GM03348 (cell line): ENCODE data around the gene DIS3L2.
"Not testable (repeated sequence)": the region's sequence is repeated elsewhere in the genome, so short reads cannot be mapped to it uniquely, and the experiment has no call there.

Experiments
- DNase-seq: peaks from one replicate; pipeline ENCODE4 v3.0.0; 2012; ENCODE audit warnings: low spot score

DIS3L2 gene

GRCh38 chr2:232009639-232010274 lies 48.2 kb downstream of the DIS3L2 start:
- DNase-seq = no peak

GRCh38 chr2:232013701-232014353 lies 52.3 kb downstream of the DIS3L2 start:
- DNase-seq = peak; percentile 80

- no peak for DNase-seq
These were observed 53.2 kb downstream of the DIS3L2 start for GRCh38 chr2:232014681-232015080.

- DNase-seq = no peak
These were observed 56.7 kb downstream of the DIS3L2 start for GRCh38 chr2:232018181-232018580.

GRCh38 chr2:232022718-232023117 lies 61.2 kb downstream of the DIS3L2 start:
- DNase-seq = no peak

GRCh38 chr2:232023426-232023825 lies 61.9 kb downstream of the DIS3L2 start:
- no peak for DNase-seq

DNA sequence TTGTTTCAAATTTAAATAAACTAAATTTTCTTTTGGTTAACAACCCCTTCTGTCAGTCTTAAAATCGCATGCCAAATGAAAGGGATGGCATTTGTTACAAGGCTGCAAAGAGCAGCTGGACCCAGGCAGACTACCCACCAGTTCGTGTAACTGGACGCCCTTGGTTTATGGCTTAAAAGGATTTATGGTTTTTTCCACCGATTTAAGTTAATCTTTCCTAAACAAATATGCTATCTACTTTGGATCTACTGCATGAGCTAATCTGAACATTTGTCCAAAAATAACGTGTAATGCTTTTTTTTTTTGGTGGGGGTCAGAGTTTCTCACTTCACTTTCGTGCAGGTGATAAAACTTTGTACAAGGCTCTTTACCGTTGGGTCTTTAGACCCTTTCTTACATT lies 62.9 kb downstream of the DIS3L2 start:
- no peak for DNase-seq

DNA sequence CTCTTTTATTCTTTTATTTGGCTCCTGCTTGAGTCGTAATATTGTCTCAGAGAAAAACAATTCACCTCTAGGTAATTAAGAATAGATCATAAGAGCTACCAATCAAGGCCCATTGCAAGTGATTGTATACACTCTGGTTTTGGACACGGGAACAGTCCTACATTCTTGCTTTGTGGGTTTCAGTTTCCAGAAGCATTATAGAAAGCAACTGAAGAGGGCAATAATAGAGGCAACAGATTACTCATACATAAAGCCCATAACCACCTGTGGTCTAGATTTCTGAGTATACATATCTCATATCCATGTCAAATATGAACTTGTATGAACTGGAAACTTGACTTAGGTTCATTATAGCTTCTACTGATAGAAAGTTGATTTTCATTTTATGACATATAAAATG lies 65.4 kb downstream of the DIS3L2 start:
- no peak for DNase-seq

GRCh38 chr2:232027530-232027929 lies 66.0 kb downstream of the DIS3L2 start:
- no peak for DNase-seq

DNA sequence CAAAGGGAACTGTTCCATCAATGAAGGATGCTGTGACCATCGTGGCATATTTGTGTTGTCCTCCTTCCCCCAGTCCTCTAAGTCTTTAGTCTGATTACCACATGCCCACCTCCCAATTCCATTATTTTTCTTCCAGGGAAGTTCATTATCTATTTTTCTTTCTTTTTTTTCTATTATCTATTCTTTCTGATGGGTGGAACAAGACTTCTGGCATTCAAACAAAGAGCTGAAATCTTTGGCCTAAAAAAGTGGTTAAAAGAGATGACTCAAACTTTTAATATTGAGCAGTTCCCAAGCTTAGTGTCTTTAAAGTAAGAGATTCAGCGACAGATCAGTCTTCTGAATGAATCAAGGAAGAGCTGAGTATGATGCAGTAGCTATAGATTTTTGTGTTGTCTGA lies 66.6 kb downstream of the DIS3L2 start:
- DNase-seq = no peak

DNA sequence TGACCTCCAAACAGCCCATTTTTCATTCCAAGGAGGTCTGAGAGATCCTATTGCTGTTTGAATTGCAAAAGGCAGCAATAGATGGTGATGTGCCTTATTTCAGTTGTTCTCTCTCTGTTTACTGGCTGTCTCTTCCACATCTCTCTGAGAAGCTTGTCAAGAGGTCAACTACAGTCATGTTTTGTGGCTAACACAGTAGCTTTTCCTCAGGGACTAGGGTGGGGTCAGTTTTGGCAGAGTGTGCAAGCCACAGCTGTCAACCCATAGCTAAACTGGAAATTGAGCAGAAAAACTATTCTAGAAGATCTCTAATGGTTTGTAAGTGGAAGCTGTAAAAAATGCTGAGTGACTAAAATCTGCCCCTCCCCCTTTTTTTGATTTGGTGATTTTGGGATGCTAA lies 67.1 kb downstream of the DIS3L2 start:
- DNase-seq = peak; percentile 35

DNA sequence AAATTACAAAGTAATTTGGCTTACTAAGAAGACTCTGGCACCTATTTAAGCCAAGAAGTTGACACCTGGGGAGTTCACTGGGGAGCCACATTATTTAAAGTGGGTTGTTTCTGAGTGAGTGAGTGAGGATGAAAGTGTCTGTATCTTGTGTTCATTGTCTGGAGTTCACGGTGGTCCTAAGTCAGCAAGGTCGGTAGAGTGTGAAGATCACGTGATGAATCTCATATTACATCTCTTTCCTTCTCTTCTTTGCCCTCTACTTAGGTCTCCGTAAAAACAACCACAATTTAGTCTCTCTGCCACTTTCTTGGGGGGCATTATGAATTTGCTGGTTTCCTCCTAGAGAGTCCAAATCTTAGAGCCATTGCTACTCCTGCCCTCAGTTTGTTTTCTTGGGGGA lies 67.8 kb downstream of the DIS3L2 start:
- no peak for DNase-seq

DNA sequence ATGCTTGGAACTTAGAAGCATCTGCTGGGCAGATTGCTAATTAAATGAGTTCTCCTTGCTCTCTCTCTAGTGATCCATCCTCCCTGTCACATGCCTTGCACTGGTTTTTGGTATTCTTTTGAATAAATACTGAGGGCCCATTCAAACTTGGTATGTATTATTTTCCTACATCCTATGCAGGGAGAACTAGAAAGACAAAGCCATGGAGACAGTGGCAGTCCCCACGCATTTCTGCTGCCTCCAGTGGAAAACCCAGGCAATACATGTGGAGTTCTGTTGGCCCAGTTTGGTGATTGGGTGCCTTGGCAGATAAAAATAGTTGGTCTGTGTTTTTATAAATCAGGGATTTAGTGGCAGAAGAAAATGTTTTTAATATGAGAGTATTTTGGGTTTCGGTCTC lies 68.7 kb downstream of the DIS3L2 start:
- no peak for DNase-seq

GRCh38 chr2:232035292-232035691 lies 73.8 kb downstream of the DIS3L2 start:
- not testable (repeated sequence) for DNase-seq

DNA sequence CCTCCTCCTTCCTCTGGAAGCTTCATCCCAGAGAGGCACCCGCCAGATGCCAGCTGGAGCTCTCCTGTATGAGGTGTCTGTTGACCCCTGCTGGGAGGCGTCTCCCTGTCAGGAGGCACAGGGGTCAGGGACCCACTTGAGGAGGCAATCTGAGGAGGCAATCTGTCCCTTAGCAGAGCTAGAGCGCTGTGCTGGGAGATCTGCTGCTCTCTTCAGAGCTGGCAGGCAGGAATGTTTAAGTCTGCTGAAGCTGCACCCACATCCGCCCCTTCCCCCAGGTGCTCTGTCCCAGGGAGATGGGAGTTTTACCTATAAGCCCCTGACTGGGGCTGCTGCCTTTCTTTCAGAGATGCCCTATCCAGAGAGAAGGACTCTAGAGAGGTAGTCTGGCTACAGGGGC lies 75.4 kb downstream of the DIS3L2 start:
- DNase-seq = not testable (repeated sequence)

DNA sequence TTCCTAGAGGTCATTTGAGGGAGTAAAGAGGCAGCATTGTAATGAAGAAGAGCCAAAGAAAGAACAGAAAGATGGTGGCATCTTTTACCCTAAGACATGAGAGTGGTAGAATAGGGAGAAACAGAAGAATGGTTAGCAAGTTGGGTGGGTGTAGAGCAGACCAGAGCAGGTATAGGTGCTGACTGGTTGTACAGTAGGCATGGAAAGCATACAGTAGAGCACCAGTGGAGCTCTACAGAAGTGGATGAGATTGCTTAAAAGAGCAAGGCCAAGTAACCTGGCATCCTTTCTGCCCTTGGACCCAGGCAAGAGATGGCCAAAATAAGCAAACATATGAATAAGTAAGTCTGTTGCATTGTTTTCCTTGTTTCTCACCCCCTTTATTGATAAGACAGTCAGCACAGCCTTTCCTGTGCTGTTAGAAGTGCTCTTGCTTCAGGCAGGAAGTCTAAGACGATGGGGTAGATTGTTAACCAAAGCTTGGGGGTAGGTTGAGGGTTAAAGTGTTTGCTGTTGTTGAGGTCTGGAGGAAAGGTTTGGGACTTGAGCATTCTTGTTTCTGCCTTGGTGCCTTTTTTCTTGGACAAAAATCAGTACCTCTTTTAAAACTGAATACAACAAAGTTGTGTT lies 76.9 kb downstream of the DIS3L2 start:
- DNase-seq = no peak

- no peak for DNase-seq
These were observed 77.5 kb downstream of the DIS3L2 start for GRCh38 chr2:232038881-232039485.

GRCh38 chr2:232042911-232043574 lies 81.5 kb downstream of the DIS3L2 start:
- peak; percentile 5 for DNase-seq

GRCh38 chr2:232043966-232044365 lies 82.5 kb downstream of the DIS3L2 start:
- DNase-seq = no peak

DNA sequence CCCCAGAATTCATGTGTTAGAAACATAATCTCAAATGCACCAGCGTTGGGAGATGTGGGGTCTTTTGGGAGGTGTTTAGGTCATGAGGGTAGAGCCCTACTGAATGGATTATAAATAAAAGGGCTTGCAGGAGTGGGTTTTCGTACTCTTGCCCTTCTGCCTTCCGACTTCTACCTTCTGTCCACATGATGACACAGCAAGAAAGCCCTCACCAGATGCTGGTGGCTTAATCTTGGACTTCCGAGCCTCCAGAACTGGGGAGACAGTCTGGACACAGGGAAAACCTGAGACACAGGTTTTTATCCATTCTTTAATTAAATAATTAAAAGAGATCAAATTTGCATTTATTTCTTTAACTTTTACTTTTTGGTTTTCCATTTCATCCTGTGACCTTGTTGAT lies 87.8 kb downstream of the DIS3L2 start:
- no peak for DNase-seq

DNA sequence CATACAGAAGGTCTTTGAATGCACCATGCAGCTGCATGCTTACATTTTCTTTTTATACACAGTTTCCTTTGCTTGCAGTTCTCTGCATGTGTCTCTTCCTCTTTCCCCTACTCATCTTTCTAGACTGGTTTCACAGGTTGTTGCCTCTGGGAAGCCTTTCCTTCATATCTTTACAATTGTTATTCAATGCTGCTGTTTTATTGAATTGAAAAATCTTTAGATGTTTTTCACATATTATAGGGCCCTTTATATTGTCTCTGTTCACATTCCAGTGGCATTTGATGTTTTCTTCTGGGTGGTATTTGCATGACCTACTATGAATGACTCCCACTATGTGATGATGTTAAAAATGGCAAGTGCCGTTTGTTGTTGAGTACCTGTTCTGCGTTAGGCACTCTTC lies 91.1 kb downstream of the DIS3L2 start:
- no peak for DNase-seq

- no peak for DNase-seq
These were observed 92.3 kb downstream of the DIS3L2 start for GRCh38 chr2:232053777-232054176.
